CD14-positive monocyte (primary cell): ENCODE data around the gene DDX20. TPM values are rescaled to one million over a fixed set of nuclear protein-coding genes. Genes with fewer than 3 reads are reported as not detected.

Experiments used
- DNase-seq, 3 donors: peaks; one replicate each; pipeline ENCODE4 v3.0.0-alpha.2; 2011 to 2022
- H2AFZ ChIP-seq: 2 replicates; pipeline ENCODE4 v1.6.0; 2012; ENCODE audit warnings: mild to moderate bottlenecking, low read depth, low read length, inconsistent platforms; ENCODE audit not compliant: insufficient read depth, poor library complexity, severe bottlenecking
- H3K27ac ChIP-seq, 2 donors: 1 replicate in 1 of 2; 2 replicates in 1 of 2; pipeline ENCODE4 v1.5.1; 2012 to 2013; ENCODE audit warnings: low read length in 2 of 2, control low read depth in 1 of 2, inconsistent platforms in 1 of 2, low read depth in 1 of 2, mild to moderate bottlenecking in 1 of 2
- H3K27me3 ChIP-seq, 2 donors: one replicate each; pipeline versions ENCODE4 v1.6.0 to v1.6.1; 2011 to 2013; ENCODE audit warnings: low read length in 2 of 2; ENCODE audit not compliant: control insufficient read depth in 2 of 2, insufficient read depth in 2 of 2
- H3K36me3 ChIP-seq, 2 donors: replicated peaks in 1 of 2; 1 replicate in 1 of 2; 2 replicates in 1 of 2; pipeline versions ENCODE4 v1.5.1 to v1.6.1; 2012 to 2013; ENCODE audit warnings: low read length in 2 of 2, control low read depth in 1 of 2, inconsistent platforms in 1 of 2, mild to moderate bottlenecking in 1 of 2; ENCODE audit not compliant: insufficient read depth in 2 of 2, control insufficient read depth in 1 of 2
- H3K4me1 ChIP-seq, 2 donors: 1 replicate in 1 of 2; 2 replicates in 1 of 2; pipeline versions ENCODE4 v1.5.1 to v1.6.1; 2012 to 2013; ENCODE audit warnings: low read length in 2 of 2, control low read depth in 1 of 2, inconsistent platforms in 1 of 2, mild to moderate bottlenecking in 1 of 2, moderate library complexity in 1 of 2; ENCODE audit not compliant: insufficient read depth in 2 of 2, control insufficient read depth in 1 of 2
- H3K4me2 ChIP-seq: replicated peaks from 2 replicates; pipeline ENCODE3; 2012; ENCODE audit warnings: low read length, moderate library complexity, mild to moderate bottlenecking; ENCODE audit not compliant: poor library complexity, severe bottlenecking; ENCODE audit errors: extremely low read depth
- H3K4me3 ChIP-seq, 3 experiments: fragments of 200-600 bp in 1 of 3; sonication (generic) in 1 of 3; replicated peaks in 1 of 3; 1 replicate in 2 of 3; 2 replicates in 1 of 3; pipeline ENCODE4 v1.5.1; 2011 to 2013; ENCODE audit warnings: low read length in 3 of 3, mild to moderate bottlenecking in 3 of 3, control low read depth in 2 of 3, low read depth in 2 of 3, inconsistent platforms in 1 of 3, moderate library complexity in 1 of 3
- H3K79me2 ChIP-seq: 2 replicates; pipeline ENCODE4 v1.6.0; 2012; ENCODE audit warnings: mild to moderate bottlenecking, control low read depth, inconsistent platforms, low read length, moderate library complexity; ENCODE audit not compliant: insufficient read depth
- H3K9ac ChIP-seq: 2 replicates; pipeline ENCODE4 v1.6.0; 2017; ENCODE audit warnings: low read length, mild to moderate bottlenecking; ENCODE audit not compliant: insufficient read depth, poor library complexity, severe bottlenecking
- H3K9me3 ChIP-seq, 2 donors: replicated peaks in 1 of 2; 1 replicate in 1 of 2; 2 replicates in 1 of 2; pipeline versions ENCODE4 v1.5.1 to v1.6.1; 2012 to 2013; ENCODE audit warnings: low read length in 2 of 2, control low read depth in 1 of 2; ENCODE audit not compliant: control insufficient read depth in 1 of 2, insufficient read depth in 1 of 2
- H4K20me1 ChIP-seq: 2 replicates; pipeline ENCODE4 v1.6.0; 2012; ENCODE audit warnings: mild to moderate bottlenecking, low read length, control low read depth, moderate library complexity; ENCODE audit not compliant: insufficient read depth
- H3K27ac Mint-ChIP-seq, 7 donors: one replicate each; pipeline ENCODE4 v1.8.0; 2020; ENCODE audit warnings: mild to moderate bottlenecking in 7 of 7, mixed read lengths in 7 of 7, moderate library complexity in 6 of 7, inconsistent platforms in 2 of 7
- H3K27me3 Mint-ChIP-seq, 3 donors: one replicate each; pipeline ENCODE4 v1.8.0; 2021 to 2022; ENCODE audit warnings: low read depth in 3 of 3, mild to moderate bottlenecking in 3 of 3, mixed read lengths in 3 of 3, moderate library complexity in 3 of 3, inconsistent platforms in 1 of 3
- H3K36me3 Mint-ChIP-seq, 2 donors: one replicate each; pipeline ENCODE4 v1.8.0; 2020; ENCODE audit warnings: mixed read lengths in 2 of 2, inconsistent platforms in 1 of 2, mild to moderate bottlenecking in 1 of 2
- H3K4me1 Mint-ChIP-seq: one replicate; pipeline ENCODE4 v1.8.0; 2020; ENCODE audit warnings: mild to moderate bottlenecking, mixed read lengths
- H3K4me3 Mint-ChIP-seq, 2 donors: one replicate each; pipeline ENCODE4 v1.8.0; 2020; ENCODE audit warnings: mild to moderate bottlenecking in 2 of 2, mixed read lengths in 2 of 2, moderate library complexity in 1 of 2
- H3K9me3 Mint-ChIP-seq, 7 donors: one replicate each; pipeline ENCODE4 v1.8.0; 2020 to 2022; ENCODE audit warnings: mixed read lengths in 7 of 7, mild to moderate bottlenecking in 6 of 7, moderate library complexity in 6 of 7, inconsistent platforms in 2 of 7
- CTCF ChIP-seq: fragments of 200-600 bp; IDR thresholded peaks from one replicate; pipeline ENCODE4 v1.8.0; 2022; ENCODE audit warnings: antibody characterized with exemption, mild to moderate bottlenecking
- WGBS: methylation state at CpG from one replicate; pipeline ENCODE4 v1.1.5; 2013; ENCODE audit warnings: missing lambda C conversion rate; ENCODE audit not compliant: insufficient coverage; 5-methylcytosine and 5-hydroxymethylcytosine counted together
- intact Hi-C, 2 donors: fragments of 100-400 bp; cut with micrococcal nuclease; formaldehyde crosslinking; loops; one replicate each; pipeline versions ENCODE4 v1.15.0 to v1.15.1; 2023
- polyA plus RNA-seq, 3 donors: library from polyadenylated mRNA; depleted of rRNA in 1 of 3; unstranded in 2 of 3; stranded (reverse) in 1 of 3; fragments of 300-500 nt in 2 of 3; fragments of >200 nt in 1 of 3; fragmentation: Illumina TruSeq in 2 of 3; gene quantifications; 1 replicate in 2 of 3; 2 replicates in 1 of 3; pipeline ENCODE4 v1.2.3, GENCODE V29; 2012 to 2021

The DDX20 gene
- polyA plus RNA-seq, 3 donors: 3.1 to 4.1 (median 4.0) TPM

GRCh38 chr1:111769517-111770146 is 13.9 kb downstream of the DDX20 start:
- Mint-ChIP-seq H3K27me3 (no peaks in the 10 kb centered on the region), H3K36me3 (peaks cover 32 to 34% of the 10 kb centered on the region in 2 donors), H3K9me3 (no peaks in the 10 kb centered on the region), H3K4me3 (no peak overlapping the region), H3K4me1 (peaks cover 3% of the 10 kb centered on the region), H3K27ac (no peak overlapping the region)
- no peaks in the 10 kb centered on the region for H3K27me3 ChIP-seq
- no peak overlapping the region for H2AFZ ChIP-seq
- no peaks in the 10 kb centered on the region for H3K4me1 ChIP-seq
- H3K4me3 ChIP-seq: no peak overlapping the region
- H3K9ac ChIP-seq: no peak overlapping the region
- H4K20me1 ChIP-seq: no peaks in the 10 kb centered on the region
- H3K9me3 ChIP-seq: no peaks in the 10 kb centered on the region
- WGBS: 0% methylated on average over 1 of the region's 6 CpGs
- H3K27ac ChIP-seq: no peak overlapping the region
- H3K36me3 ChIP-seq: peaks cover 39 to 43% of the 10 kb centered on the region in 2 donors
- intact Hi-C loops: loop anchor here in 1 of 2 donors (5.0 kb wide), 1 partner anchor 52 kb away; no protein-coding TSS in a partner anchor
- TF ChIP-seq CTCF: peak; percentile 79
- peak; percentile 50 to 76 (median 69) for DNase-seq
- H3K79me2 ChIP-seq: peaks cover 3% of the 10 kb centered on the region
- no peak overlapping the region for H3K4me2 ChIP-seq

GRCh38 chr1:111770916-111771315 is 15.2 kb downstream of the DDX20 start:
- H2AFZ ChIP-seq: no peak overlapping the region
- H3K36me3 Mint-ChIP-seq: peaks cover 20 to 22% of the 10 kb centered on the region in 2 donors
- H3K4me3 Mint-ChIP-seq: no peak overlapping the region
- peaks cover 26 to 30% of the 10 kb centered on the region in 2 donors for H3K36me3 ChIP-seq
- peak overlapping the region in 1 of 7 donors; percentile 46 for H3K27ac Mint-ChIP-seq
- H3K4me1 ChIP-seq: no peaks in the 10 kb centered on the region
- H3K4me2 ChIP-seq: no peak overlapping the region
- H3K79me2 ChIP-seq: peaks cover 3% of the 10 kb centered on the region
- DNase-seq: no peak
- H3K9ac ChIP-seq: no peak overlapping the region
- H4K20me1 ChIP-seq: no peaks in the 10 kb centered on the region
- no peaks in the 10 kb centered on the region for H3K9me3 ChIP-seq
- H3K27ac ChIP-seq: no peak overlapping the region
- peaks cover 0 to under 1% (median 0%) of the 10 kb centered on the region in 3 donors for H3K27me3 Mint-ChIP-seq
- no peaks in the 10 kb centered on the region for H3K9me3 Mint-ChIP-seq
- intact Hi-C loops: no loop called here
- WGBS: no CpG with 5 or more reads among the region's 4 CpGs
- no peak for TF ChIP-seq CTCF
- H3K4me3 ChIP-seq: no peak overlapping the region
- no peaks in the 10 kb centered on the region for H3K27me3 ChIP-seq
- peaks cover 3% of the 10 kb centered on the region for H3K4me1 Mint-ChIP-seq
